Measurements from ENCODE around the gene MYCBP2.
"Not testable (repeated sequence)": the region's sequence is repeated elsewhere in the genome, so short reads cannot be mapped to it uniquely, and the experiment has no call there.

MYCBP2 gene

DNA sequence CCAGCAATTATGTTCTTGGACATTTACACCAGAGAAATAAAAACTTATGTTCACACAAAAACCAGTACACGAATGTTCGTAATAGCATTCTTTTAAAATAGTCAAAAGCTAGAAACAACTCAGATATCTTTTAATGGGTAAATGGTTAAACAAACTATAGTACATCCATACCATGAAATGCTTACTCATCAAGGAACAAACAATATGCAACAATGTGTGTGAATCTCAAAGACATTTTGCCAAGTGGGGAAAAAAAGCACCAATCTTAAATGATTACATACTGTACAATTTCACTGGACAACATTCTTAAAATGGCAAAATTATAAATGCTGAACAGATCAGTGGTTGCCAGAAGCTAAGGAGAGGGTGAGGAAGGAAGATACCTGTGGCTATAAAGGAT lies 36.6 kb downstream of the MYCBP2 start:
- DNase-seq = no peak

DNA sequence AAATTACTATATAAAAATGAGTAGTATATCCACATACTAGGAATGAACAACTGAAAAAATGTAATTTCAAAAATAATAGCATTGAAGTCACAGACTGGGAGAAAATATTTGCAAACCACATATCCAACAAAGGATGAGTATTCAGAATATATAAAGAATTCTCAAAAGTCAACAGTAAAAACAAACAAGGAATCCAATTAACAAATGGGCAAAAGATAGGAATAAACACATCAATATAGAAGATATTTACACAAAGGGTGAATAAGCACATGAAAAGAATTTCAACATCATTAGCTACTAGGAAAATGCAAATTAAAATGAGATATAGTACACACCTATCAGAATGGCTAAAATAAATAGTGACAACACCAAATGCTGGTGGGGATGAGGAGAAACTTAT lies 37.0 kb downstream of the MYCBP2 start:
- no peak for DNase-seq

DNA sequence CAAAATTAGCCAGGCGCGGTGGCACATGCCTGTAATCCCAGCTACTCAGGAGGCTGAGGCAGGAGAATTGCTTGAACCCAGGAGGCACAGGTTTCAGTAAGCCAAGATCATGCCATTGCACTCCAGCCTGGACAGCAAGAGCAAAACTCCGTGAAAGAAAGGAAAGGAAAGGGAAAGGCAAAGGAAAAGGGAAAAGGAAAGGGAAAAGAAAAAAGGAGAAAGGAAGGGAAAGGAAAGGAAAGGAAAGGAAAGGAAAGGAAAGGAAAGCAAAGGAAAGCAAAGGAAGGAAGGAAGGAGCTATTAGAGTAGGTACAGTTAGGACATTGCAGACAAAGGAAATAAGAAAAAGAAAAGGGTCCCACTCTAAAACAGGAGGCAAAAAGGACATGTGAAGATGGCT lies 41.3 kb downstream of the MYCBP2 start:
- DNase-seq = not testable (repeated sequence)

DNA sequence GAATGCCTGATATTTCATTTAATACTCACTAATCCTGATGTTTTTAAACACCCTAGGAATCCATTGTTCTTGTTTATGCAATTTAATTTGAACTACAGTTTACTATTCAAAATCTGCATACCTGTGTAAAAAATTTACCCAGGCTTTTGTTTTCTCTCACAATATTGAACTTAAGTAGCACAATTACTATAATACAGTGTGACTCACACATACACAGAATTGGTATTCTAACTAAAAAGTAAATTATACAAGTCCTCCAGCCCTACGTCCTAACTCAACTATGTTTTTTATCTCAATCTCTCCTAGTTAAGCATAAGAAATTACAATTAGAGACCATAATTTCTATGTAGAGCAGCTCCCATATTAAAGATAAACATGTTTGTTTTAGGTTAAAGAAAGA lies 41.8 kb downstream of the MYCBP2 start:
- DNase-seq = no peak

DNA sequence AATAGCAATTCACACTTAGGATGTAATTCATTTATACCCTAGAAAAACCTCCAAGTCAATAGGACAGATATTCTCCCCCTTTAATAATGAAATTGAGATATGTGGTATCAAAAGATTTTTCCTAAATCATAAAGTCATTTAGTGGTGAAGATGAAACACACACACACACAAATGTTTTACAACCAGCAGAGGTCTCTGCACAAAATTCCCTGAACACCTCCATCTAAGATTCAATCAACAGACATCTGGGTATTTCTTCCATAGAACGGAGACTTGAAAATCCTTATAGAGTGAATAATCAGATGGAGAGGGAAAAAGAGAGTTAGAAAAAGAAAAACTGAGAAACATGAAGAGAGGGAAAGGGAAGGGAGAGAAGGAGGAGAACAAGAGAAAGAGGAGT lies 52.8 kb downstream of the MYCBP2 start:
- DNase-seq = no peak

DNA sequence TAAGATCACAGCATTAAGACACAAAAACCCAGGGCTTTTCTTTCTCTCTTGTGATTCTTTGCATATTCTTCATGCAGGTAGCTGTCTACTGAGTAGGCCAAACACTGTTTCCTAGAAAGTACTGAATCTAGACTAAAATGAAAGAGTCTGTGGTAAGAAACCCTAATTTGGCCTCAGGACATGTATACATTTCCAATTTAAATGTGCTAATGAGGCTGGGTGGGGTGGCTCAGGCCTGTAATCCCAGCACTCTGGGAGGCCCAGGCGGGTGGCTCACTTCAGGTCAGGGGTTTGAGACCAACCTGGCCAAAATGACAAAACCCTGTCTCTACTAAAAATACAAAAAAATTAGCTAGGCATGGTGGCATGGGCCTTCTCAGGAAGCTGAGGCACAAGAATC lies 57.8 kb downstream of the MYCBP2 start:
- DNase-seq = no peak

DNA sequence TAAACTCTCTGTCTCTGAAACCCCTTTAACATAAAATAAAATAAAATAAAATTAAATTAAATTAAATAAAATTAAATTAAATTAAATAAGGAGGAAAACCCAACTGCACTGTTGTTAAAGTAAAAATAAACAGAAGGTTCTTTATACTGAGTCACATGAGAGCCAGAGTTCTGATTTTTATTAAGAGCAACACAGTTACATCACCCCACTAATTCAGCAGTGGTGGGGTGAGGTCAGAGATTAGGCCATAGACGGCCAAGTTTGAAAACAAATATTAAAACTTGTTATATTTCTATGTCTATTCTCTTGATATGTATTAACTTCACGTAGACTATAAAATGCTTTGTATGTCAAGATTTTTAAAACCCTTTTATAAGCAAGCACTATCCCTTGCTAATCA lies 59.5 kb downstream of the MYCBP2 start:
- DNase-seq = no peak

DNA sequence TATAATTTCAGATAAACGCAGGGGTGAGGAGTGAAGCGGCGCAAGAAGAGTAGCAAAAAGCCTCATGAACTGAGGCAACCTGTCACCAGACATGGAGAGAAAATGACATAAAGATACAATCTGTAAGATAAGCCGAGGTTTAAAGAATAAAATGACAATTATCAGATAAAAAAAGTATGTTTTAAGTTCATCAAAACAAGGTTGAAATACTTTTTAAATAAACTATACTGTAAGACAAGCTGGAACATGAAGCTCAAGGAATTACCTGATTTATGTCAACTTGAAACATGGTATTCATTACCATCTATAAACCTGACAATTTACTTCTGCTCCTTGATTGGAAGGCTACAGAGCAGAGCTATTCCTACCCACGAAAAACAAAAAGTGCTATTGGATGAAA lies 61.6 kb downstream of the MYCBP2 start:
- DNase-seq = no peak

DNA sequence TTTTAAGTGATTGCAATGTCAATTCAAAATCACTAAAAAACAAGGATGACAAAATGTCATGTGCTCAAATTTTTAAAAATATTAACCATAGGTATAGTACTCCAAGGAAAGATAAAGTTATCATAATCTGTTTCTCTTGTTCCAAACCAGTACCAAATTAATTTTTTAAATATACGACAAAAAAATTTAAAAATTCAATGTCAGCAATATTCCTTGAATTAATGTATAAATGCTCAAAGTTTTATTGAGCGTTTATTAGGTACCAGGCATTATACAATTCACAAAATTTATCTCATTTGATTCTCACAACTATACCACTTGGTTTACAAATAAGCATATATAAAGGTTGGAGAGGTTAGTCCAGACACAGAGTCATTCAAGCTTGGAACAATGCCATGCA lies 64.7 kb downstream of the MYCBP2 start:
- DNase-seq = no peak

DNA sequence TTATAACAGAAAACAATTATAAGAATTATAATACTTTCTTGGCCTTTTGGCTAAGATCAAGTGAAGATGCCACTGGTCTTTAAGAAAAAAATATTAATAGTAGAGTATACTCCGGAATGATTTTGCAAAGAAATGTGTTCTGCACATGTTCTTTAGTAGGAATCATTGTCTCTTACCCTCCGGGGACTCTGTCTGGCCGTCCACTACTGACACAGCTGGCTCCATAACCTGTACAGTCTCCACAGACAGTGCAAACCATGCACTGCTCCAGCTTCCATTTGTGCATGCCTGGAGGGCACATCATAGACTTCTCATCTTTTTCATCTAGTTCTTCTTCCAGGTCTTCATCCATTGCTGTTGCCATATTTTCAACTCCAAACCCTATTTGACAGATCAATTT lies 75.9 kb downstream of the MYCBP2 start:
- no peak for DNase-seq

DNA sequence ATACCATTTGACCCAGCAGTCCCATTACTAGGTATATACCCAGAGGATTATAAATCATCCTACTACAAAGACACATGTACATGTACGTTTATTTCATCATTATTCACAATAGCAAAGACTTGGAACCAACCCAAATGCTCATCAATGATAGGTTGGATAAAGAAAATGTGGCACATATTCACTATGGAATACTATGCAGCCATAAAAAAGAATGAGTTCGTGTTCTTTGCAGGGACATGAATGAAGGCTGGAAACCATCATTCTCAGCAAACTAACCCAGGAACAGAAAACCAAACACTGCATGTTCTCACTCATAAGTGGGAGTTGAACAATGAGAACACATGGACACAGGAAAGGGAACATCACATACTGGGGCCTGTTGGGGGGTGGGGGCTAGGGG lies 81.7 kb downstream of the MYCBP2 start:
- DNase-seq = not testable (repeated sequence)

DNA sequence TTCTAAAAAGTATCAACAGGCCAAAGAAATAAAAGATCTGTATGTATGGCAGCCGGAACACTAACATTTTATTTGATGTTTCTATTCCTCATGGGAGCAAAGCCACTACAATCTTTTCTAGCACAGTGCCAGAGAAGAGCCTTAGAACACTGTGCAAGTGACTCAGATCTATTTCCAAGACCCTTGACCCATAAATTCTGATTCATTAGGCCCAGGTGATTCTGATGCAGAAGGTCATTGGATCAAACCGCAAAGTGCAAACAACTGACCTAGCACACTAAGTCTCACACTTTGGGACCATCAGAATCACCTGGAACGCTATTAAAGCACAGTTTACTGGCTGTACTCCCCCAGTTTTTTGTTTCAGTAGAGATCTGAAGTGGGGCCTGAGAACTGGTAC lies 87.6 kb downstream of the MYCBP2 start:
- DNase-seq = no peak

DNA sequence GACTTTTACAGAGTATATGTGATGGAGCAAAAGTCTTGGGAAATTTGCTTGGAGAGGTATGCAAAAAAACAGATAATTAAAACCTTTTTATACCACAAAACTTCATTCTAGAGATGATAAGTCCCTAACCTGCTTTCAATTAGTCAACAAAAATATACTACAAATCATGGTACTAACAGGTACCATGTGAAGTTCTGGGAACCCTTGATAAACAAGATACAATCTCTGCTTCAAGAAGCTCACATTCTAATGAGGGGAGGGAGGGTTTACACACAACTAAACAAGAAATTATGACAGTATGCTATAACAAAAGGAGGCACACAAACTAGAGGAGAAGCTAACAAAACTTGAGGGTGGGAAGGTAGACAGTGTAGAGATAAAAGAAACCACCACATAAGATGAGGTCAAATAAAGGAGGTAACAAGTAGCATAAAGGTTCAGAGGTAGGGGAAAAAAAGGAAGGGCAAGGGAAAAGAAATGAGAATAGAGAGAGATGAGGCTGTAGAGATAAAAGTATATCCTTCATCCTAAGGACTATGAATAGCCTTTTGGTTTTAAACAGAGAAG lies 91.4 kb downstream of the MYCBP2 start:
- DNase-seq = no peak

DNA sequence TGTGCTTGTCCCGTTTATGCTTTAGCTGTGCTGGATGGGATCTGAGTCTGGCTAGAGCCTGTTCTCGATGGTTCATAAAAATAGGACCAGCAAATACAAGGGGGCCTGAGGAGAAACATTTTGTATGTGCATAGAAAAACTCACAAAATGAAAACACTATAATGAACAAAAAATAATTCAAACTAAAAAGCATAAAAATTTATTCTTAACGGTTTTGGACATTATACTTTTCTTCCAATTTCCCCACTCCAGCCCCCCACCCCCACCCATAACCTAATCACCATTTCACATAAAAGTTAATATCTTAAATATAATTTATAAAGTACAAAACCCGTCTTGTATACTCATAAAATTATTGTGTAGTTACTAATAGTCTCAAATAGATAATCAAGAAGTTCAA lies 93.7 kb downstream of the MYCBP2 start:
- no peak for DNase-seq

DNA sequence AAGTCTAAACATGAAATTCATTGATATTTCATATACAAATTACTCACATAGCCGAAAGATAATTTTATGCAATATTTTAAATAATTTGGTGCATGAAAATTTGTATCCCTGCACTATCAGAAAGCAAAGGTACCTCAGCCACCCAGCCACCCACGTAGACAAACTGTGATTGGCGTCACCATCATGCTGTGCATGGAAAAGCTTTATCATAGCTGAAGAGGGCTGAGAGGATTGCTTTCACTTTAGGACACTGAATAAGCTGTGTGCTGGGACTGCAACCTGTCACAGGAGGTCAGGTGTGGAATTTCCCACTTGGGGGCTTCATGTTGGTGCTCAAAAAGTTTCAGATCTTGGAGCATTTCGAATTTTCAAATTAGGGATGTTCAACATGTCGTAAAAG lies 96.3 kb downstream of the MYCBP2 start:
- DNase-seq = no peak

DNA sequence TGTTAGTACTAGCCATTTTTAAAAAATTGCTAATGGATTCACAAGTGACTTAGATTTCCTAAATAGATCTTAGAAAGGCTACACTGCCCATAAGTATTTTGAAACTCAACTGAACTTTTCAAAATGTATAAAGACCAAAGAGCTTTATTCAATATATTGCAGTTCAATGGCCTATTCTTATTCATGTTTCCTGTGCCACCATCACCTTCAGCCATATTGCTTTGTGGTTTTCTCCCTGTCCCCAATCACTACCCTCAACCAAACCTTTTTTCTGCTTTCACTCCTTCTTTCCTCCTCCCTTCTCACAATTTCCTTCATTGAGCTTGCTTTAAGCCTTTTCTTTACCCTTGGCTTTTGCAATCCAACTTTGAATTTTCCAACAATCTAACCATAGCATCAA lies 100.9 kb downstream of the MYCBP2 start:
- DNase-seq = no peak

DNA sequence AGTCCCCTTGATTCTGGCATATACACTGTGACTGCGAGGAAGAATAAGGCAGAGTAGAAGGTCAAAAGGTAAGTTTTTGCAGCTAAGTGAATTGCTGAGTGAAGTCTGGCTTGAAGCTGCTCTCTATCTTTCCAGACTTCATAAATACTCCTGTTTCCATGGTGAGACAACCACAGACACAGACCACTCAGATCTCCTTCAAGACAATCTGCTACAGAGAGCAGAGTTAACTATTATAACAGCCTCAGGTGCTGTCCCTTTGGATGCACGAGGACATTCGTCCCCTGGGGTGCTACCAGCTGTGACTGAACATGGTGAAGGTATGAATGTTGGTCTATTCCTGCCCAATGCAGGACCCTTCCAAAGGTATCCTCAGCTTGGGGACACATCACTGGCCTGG lies 104.0 kb downstream of the MYCBP2 start:
- DNase-seq = no peak

DNA sequence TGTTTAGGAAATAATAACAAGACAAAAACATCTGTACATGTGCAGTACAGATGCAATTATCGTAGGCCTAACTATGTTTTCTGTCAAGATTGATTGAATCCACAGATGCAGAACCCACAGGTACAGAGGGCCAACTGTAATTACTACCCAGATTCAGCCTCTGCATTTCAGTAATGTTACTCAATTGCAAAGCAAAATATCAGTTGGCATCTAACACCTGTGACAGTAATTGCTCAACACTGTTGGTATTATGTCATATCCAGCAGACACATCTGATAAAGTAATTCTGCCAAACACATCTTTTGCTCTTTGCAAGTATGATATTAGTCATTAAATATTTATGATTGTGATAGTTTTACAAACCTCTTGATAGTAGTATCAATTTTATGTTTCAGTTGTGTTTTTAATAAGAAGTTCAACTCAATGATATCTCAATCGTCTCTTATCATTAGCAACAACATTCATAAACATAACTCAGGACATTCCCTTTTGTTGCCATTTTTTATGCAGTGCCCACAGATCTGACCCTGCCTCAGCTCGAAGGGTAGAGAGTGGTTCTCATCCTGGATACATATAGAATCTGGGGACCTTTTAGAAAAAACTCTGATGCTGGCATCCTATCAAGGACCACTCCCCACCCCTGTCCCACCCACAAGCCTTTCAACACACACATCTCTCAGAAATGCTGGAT lies 104.7 kb downstream of the MYCBP2 start:
- DNase-seq = peak in 1 of 5 donors; percentile 10

DNA sequence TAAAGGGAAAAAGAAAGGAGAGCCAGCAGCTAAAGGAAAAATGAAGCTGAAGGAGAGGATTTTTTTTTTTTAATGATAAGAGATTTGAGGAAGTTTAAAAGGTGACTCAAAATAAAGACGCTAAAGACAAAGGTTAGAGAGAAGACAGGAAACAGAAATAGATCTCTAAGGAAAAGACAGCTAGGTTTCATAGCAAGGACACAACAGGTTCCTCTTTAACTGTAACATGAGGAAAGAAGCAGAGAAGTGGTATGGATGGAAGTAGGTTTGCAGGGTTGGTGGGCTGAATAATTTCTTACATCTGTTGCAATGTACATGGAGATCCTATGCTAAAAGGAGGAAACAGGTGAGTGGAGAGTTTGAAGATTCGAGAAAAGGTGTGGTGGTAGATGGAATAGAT lies 107.5 kb downstream of the MYCBP2 start:
- DNase-seq = no peak

DNA sequence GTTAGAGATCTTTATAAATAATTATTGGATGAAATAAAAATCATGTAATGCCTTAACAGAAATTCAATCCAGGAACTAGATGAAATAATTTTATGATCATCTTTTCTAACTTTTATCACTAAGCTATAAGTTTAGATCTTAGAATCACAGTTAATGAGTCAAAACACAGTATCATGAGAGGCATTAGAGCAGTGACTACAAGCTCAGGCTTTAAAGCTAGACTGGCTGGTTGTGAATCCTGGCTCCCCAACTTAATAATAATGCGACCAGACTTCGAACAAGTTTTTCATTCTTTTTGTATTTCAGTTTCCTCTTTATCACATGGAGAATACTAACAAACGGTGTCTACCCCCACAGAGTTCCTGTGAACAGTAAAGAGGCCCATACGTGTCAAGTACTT lies 108.6 kb downstream of the MYCBP2 start:
- DNase-seq = no peak

DNA sequence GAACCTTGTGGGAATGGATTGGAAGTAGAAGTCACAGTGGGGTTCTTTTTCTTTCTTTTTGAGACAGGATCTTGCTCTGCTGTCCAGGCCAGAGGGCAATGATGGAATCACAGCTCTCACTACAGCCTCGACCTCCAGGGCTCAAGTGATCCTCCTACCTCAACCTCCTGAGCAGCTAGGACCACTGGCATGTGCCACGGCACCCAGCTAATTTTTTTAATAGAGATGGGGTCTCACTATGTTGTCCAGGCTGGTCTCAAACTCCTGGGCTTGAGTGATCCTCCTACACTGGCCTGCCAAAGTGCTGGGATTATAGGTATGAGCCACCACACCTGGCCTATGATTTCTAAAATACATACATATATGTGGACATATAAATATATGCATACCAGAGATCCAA lies 111.4 kb downstream of the MYCBP2 start:
- no peak for DNase-seq

DNA sequence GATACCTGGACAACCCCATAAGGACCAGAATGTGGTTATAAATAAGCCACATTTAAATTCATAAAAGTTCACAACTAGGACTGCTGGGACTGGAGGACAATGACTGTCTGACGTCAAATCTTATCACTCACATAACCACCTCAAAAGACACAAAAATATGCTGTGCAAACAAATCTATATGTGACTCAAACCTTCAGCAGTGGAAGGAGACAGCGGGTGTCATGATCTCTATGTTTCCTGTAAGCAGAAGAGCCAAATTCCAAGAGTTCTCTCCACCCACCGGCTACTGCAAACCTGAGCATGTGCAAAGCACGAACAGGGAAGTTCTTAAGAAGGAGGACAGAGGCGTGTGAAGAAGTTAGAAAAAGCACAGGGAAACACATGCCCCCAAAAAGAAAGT lies 113.2 kb downstream of the MYCBP2 start:
- DNase-seq = no peak

DNA sequence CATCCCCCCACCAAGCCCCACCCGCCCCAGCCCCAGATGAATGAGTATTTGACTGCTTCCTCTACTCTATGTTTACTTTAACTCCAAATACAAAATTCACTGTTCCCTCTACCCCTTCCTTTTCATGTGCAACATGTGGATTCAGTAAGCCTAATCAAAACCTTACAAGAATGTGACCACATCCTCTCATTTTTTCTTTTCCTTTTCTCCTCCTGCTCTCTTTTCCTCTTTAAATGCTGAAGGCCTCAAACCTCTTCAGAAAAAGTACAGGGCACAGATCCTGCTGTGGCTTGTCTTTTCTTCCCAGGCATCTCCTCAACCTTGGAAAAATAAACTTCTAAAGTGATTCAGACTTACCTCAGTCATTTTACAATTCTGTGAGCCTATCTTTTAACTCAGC lies 119.0 kb downstream of the MYCBP2 start:
- DNase-seq = no peak

DNA sequence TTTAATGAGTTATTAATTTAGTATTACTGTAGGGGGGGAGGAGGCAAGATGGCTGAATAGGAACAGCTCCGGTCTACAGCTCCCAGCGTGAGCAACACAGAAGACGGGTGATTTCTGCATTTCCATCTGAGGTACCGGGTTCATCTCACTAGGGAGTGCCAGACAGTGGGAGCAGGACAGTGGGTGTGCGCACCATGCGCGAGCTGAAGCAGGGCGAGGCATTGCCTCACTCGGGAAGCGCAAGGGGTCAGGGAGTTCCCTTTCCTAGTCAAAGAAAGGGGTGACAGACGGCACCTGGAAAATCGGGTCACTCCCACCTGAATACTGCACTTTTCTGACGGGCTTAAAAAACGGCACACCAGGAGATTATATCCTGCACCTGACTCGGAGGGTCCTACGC lies 127.9 kb downstream of the MYCBP2 start:
- DNase-seq = not testable (repeated sequence)

DNA sequence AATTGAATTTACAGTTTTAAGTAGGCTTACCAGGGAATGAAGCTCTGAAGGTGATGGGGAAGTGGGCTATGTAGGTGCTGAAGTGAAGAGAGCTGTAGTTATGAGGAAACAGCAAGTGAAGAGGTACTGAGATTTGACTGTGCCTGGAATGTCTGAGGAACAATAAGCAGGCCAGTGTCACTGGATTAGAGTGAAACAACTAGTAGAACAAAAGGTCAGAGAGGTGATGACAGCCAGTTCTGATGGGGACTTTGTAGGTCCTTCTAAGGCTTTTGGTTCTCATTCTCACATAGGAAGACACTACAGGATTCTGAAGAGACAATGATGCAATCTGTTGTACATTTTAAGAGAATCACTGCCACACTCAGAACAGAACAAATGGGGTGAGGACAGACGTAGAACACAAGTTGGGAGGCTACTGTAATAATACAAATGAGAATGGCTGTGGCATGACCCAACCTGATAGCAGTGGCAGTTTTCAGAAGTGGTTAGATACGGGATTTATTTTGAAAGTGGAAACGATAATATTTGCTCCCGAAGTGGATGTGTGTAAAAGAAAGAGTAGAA lies 130.8 kb downstream of the MYCBP2 start:
- peak in 1 of 5 donors; percentile 15 for DNase-seq
